ENCODE measurements around the gene COX19.
"Not testable (repeated sequence)": the region's sequence is repeated elsewhere in the genome, so short reads cannot be mapped to it uniquely, and the experiment has no call there.

The COX19 gene

GRCh38 chr7:976901-977325, 1.6 kb upstream of the COX19 start:
- no peak for FAIRE-seq

GRCh38 chr7:975702-976473, 539 bp upstream of the COX19 start:
- no peak for FAIRE-seq

GRCh38 chr7:974172-974571, 1.2 kb downstream of the COX19 start:
- FAIRE-seq: no peak

- no peak for FAIRE-seq
Observed at GRCh38 chr7:973312-973711, 2.0 kb downstream of the COX19 start.

- FAIRE-seq: no peak
Observed at GRCh38 chr7:972676-973309, 2.6 kb downstream of the COX19 start.

- FAIRE-seq: no peak
Observed at GRCh38 chr7:972110-972509, 3.2 kb downstream of the COX19 start.

GRCh38 chr7:970744-971143, 4.6 kb downstream of the COX19 start:
- FAIRE-seq: no peak

- no peak for FAIRE-seq
Observed at GRCh38 chr7:969403-969802, 5.9 kb downstream of the COX19 start.

- no peak for FAIRE-seq
Observed at GRCh38 chr7:968205-969105, 6.9 kb downstream of the COX19 start.

- no peak for FAIRE-seq
Observed at GRCh38 chr7:967361-968082, 7.8 kb downstream of the COX19 start.

GRCh38 chr7:966291-967069, 8.9 kb downstream of the COX19 start:
- no peak for FAIRE-seq

- no peak for FAIRE-seq
Observed at GRCh38 chr7:964401-965231, 10.7 kb downstream of the COX19 start.

GRCh38 chr7:963236-964078, 11.9 kb downstream of the COX19 start:
- no peak for FAIRE-seq

GRCh38 chr7:962401-963081, 12.8 kb downstream of the COX19 start:
- FAIRE-seq: no peak

- no peak for FAIRE-seq
Observed at GRCh38 chr7:961546-962400, 13.6 kb downstream of the COX19 start.

- FAIRE-seq: not testable (repeated sequence)
Observed at GRCh38 chr7:960972-961371, 14.4 kb downstream of the COX19 start.

GRCh38 chr7:960269-960871, 15.0 kb downstream of the COX19 start:
- FAIRE-seq: no peak

- not testable (repeated sequence) for FAIRE-seq
Observed at GRCh38 chr7:959740-960139, 15.6 kb downstream of the COX19 start.
